T-helper 1 cell treated with Interleukin-12 subunit alpha and Interleukin-12 subunit beta and Interleukin-4 antibody, amounts not matched to agents 30 ng/mL and 1 ng/mL, for 36 hours (primary cell): ENCODE measurements around the gene ABCC1. TPM values are rescaled to one million over a fixed set of nuclear protein-coding genes. Genes with fewer than 3 reads are reported as not detected.
"Not testable (repeated sequence)": the region's sequence is repeated elsewhere in the genome, so short reads cannot be mapped to it uniquely, and the experiment has no call there.

Source experiments
- intact Hi-C: fragments of 100-400 bp; cut with micrococcal nuclease; formaldehyde crosslinking; loops from one replicate; pipeline ENCODE4 v1.15.1; 2024
- total RNA-seq: library from RNA; stranded (reverse); gene quantifications from 2 replicates; pipeline ENCODE4 v1.2.3, GENCODE V29; 2022

ABCC1 gene
- total RNA-seq, 1 donor from 2014 or later, result 107 TPM

DNA sequence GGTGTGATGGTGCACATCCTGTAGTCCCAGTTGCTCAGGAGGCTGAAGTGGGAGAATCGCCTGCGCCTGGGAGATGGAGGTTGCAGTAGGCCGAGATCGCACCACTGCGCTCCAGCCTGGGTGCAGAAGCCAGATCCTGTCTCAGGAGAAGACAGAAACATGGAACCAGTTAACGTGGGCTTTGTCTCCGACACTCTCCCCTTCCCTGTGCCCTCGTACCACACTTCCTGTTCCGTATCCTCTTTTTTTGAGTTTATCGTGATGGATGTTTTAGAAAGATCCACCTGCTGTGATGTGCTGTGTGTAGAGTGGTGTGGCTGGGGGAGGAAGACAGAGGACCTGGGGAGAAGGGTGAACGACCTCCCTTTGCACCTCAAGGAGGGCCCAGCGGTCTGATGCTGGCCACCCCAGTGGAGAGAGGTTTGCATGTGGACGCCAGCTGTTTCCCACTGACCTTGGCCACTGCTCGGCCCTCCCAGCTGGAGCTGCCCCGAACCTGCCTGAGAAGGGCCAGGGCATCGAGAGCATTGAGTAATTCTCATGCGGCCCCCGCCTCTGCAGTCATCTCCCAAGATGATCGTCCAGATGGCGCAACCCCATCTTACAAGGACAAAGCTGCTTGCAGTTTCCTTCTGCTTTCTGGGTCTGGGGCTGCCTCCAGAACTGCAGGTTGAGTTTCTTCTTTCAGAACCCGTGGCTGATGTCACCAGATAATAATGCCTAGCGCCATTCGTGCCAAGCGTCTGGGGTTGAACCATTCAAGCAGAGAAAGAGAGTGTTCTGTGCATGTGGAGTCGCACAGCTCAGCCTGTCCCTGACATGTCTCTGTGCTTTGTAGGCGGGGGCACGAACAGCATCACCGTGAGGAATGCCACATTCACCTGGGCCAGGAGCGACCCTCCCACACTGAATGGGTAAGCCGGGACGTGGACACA lies 126.3 kb downstream of the ABCC1 start:
- intact Hi-C loops, result no loop called here

DNA sequence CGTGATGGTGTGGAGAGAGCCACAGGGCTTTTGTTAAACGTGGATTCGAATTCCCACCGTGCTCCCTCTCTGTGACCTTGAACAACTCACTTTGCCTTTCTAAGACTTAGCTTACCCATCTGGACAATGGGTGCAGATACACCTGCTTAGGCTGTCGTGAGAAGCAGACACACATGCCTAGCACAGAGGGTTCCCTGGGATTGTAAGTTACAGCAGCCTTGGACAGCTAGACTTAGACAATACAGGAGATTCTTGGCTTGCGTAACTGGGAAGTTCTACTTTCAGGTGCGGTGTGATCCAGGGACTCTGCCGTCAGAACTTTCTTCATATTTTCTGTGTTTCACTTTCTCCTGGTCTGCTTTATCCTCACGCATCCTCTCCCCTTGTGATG lies 127.0 kb downstream of the ABCC1 start:
- intact Hi-C loops, result no loop called here

DNA sequence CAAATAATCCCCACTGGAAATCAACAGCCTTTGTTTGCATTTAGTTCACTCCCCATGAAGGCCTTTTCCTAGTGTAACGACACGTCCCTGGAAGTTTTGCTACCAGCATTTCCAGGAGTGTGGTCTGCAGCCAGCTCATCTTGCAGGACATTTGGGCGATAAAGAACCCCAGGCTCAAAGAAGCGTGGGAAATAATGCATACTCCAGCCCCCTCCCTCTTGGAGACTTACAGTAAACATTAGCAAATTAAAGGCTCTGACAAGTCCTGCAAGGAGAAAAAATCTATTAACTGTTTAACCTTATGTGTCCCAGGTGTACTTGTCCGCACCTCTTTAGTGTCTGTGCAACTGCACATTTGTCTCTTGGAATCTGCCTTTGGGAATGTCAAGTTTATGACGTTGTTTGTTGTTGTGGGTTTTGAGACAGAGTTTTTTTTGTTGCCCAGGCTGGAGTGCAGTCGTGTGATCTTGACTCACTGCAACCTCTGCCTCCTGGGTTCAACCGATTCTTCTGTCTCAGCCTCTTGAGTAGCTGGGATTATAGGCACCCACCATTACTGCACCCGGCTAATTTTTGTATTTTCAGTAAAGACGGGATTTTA lies 131.1 kb downstream of the ABCC1 start:
- intact Hi-C loops, result no loop called here

DNA sequence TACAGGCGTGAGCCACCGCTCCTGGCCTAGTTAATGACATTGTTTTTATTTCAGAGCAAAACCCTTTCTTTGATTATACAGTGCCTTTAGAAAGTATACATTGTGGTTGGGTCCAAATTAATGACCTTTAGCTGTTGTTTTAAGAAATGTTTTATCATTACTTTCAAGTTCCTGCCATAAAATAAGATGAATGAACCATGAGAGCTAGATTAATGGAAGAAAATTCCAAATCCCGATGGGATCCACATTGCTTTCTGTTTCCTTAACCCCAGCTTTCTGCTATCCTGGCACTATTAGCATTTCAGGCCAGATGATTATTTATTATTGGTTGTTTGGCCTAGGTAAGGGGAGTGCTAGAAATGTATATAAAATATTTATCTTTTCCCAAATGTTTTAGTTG lies 131.7 kb downstream of the ABCC1 start:
- intact Hi-C loops, result no loop called here

DNA sequence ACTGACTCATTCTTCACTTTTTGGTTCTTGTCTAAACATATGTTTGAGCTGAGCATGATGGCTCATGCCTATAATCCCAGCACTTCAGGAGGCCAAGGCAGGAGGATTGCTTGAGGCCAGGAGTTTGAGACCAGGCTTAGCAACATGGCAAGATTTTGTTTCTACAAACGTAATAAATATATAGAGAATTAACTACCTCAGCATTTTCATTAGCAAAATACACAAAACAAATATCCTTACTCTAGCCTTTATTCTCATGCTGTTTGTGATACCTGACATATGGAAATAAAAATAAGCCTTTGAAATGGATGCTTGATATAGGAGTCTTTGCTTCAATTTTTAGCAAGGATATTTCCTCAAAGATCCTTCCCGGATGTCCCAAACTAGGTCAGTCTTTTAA lies 132.8 kb downstream of the ABCC1 start:
- intact Hi-C loops, result no loop called here

DNA sequence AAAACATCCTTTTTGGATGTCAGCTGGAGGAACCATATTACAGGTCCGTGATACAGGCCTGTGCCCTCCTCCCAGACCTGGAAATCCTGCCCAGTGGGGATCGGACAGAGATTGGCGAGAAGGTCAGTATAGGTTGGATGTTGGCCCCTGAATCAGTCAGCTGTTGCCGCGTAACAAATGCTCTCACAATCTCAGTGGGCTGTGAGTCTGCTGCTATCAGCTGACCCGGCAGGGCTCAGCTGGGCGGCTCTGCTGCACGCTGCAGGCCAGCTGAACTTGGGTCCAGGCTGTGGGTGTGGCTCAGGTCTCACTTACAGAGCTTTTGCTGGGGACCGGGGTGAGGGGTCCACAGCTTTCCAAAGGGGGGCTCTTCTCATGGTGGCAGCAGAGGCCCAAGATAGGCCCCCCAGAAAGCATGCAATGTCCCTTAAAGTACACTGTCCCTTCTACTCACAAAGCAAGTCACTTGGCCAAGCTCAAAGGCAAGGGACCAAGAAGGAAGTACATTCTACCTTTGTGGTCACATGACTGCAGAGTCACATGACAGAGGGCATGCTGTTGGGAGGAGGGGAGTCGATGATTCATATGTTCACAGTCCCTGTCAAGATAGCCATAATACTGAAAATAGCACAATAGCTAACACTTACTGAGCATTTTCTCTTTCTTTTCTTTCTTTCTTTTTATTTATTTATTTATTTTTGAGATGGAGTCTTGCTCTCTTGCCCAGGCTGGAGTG lies 134.2 kb downstream of the ABCC1 start:
- intact Hi-C loops, result no loop called here

DNA sequence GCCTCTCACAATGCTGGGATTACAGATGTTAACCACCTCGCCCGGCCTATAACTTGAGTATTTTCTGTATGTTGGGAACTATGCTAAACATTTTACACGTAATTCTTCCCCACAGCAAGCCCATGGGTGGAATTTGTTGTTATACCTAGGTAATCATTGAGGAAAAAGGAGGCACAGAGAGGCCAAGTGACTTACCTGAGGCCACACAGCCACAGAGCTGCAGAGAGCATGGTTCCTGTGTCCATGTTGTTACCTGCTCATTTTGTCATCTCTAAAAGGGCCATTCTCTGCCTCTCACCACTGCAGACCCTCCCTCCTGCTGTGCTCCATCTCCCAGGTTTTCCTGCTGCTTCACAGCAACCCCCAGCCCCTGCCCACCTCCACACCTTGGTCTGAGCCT lies 135.5 kb downstream of the ABCC1 start:
- intact Hi-C loops, result no loop called here

DNA sequence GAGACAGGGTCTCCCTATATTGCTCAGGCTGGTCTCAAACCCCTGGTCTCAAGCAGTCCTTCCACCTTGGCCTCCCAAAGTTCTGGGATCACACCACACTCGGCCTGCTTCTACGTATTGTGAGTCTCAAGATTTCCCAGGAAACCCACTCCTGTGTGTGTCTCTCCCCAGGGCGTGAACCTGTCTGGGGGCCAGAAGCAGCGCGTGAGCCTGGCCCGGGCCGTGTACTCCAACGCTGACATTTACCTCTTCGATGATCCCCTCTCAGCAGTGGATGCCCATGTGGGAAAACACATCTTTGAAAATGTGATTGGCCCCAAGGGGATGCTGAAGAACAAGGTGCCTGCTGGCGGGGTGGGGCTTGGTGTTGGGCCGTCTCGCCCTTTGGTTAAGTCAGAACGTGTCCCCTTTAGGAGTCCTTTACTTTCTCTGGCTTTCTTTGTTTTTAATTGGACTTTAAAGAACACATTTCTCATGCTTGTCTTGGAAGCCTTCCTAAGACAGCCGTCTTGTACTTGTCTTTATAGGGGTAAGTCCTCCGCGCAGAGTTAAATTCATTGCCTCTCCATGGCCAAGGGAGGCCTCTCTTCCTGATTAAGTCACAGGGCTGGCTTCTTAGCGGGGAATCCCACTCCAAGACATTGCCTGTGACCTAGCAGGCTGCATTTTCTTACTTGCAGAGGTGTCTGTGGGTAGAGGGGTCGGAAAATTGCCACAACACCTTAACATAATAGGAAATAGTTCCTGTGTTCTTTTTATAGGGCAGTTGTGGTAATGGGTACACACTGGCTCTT lies 137.4 kb downstream of the ABCC1 start:
- intact Hi-C loops, result no loop called here

DNA sequence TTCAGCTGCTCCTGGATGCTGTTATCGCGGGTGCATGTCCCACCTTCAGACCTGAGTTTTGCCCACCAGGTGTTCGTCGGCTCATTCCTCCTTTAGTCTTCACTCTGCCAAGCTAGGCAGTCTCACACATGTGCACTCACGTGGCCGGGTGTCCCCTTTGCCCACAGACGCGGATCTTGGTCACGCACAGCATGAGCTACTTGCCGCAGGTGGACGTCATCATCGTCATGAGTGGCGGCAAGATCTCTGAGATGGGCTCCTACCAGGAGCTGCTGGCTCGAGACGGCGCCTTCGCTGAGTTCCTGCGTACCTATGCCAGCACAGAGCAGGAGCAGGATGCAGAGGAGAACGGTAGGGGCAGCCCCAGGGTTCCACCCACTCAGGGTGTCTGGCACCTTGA lies 140.8 kb downstream of the ABCC1 start:
- intact Hi-C loops, result no loop called here

DNA sequence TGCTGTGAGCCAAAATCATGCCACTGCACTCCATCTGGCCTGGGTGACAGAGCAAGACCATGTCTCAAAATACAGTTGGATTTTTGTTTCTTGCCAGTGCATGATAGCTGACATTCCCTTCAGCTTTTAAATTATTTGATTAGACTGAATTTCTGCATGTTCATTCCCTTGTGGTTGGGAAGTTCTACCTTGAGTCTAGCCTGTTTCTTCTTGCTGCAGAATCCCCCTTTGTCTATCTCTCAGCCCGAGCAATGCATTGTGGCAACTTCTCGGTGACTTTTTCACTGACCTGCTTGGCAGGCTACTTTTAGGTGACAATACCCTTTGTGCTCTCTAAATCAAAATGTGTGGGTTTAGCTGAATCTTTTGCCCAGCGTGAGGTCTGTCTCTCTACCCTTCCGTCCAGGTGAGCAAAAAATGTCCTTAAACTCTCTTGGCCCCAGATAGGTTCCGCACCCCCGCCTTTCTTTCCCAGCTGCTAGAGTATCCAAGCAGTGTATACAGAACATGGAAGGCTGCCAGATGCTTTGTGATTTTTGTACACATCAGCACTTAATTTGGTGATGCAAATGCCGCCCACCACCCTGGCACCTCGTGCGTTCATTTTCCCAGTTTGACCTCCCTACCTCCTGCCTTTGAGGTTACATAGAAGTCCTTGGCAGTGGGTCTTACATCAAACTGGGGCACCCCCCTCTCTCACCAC lies 143.7 kb downstream of the ABCC1 start:
- intact Hi-C loops, result no loop called here

DNA sequence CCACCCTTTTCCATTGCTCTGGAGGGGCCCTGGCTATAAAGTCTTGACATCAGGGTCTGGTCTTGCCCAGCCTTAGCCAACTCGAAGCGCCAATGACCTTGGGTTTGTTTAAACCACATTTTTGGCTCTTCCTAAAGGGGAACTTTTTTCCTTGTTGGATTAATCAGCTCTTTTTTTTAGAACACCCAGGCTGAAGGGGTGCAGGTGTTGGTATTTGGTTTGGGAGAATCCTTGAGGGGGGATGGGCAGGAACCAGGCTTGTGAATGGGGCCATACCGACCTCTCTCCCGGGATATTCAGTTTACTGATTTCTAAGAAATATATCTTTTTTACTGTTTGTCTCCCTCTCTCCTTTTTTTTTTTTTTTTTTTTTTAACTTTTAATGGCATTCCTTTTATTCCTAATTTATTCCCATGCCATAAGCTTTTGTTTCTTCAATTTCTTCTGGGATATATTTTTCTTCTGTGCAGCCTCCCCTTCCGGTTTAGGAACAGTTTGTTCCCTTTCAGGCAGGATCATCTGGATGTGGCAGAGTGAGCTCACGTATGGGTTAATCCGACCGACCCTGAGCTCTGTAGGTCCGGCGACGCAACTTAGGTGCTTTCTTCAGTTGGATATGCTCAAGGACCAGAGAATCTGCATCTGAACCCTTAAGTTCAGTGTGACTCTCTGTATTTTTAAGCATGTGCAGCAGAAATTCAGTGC lies 144.4 kb downstream of the ABCC1 start:
- intact Hi-C loops, result no loop called here

DNA sequence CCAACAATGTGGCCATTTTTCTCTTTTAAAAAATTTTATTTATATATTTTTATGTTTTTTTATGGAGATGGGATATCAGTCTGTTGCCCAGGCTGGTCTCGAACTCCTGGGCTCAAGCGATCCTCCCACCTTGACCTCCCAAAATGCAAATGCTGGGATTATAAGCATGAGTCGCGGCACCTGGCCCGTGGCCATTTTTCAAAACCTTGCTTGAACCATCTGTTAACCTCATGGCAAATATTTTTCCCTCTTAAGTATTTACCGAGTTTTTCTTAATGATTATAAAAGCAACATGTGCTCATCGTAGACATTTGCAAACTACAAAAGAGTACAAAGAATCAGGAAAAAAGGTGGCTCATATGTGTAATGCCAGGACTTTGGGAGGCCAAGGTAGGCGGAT lies 146.2 kb downstream of the ABCC1 start:
- intact Hi-C loops, result no loop called here

DNA sequence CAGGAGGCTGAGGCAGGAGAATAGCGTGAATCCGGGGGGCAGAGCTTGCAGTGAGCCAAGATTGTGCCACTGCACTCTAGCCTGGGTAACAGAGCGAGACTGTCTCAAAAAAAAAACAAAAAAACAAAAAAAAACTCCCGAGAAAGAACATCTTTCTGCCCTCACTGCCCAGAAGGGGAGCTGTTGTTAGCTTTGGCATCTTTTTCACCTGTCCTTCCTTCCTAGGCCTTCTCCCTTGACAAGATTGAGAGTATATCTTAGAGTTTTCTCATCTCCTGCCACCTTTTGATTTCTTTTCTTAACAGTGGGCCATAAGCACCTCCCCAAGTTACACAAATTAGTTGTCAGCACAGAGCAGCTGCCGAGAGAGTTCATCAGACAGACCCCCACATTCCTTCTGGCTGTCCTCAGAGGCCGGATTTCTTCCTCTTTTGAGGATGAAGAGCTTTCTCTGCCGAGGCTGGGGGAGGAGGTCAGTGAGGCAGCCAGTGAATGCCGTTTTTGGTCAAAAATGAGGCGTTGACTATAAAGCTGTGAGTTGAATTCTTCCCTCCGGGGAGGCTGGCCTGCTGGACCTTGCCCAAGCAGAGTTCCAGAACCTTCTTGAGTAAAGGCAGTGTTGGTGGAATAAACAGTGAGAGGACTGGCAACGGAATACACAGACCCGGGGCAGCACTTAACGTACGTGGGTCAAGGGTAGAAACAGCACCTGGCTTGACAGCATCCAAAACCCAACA lies 146.9 kb downstream of the ABCC1 start:
- intact Hi-C loops, result no loop called here

DNA sequence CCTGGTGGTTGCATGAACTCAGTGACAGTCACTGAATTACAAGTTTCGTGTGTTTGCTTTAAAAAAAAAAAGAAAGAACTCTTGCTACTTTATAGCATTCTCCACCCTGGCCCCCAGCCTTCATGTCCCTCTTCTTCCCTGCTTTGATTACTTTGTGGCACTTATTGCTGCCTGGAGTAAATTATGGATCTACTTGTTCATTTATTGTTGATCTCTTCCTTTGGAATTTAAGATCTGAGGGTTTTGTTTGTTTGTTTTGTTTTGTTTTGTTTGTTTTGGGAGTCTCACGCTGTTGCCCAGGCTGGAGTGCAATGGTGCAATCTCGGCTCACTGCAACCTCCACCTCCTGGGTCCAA lies 147.4 kb downstream of the ABCC1 start:
- intact Hi-C loops, result no loop called here

DNA sequence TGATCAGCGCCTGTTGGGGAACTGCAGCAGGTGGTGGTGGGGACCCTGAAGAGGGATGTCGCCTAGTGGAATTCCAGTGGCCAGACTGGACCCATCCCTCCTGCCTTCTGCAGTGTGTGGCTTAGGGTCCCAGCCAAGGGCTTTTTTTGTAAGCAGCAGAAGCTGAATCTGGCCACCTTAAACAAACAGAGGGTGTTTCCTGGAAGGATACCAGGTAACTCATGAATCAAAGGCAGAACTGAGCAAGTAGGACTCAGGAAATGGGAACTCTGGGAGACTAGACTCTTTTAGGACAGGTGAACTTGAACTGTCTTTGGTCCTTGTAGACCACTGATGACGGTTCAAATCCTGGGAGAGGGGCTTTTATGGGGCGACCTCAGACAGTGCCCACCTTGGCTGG lies 149.9 kb downstream of the ABCC1 start:
- intact Hi-C loops, result no loop called here

DNA sequence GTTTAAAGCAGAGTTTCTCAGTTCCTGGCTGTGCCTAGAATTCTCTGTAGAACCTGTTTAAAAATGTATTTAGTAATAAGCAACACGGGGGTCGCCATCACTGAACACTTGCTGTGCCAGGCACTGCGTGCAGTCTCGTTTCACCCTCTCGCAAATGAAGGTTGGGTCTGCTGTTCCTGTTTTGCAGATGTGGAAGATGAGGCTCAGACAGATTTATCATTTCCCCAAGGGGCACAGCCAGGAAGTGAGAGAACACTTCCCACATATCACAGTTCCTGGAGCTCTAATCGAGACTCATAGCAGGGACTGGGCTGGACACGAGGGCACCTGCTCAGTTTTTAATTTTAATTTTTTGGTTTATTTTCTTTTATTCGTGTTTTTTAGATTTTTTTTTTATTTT lies 151.2 kb downstream of the ABCC1 start:
- intact Hi-C loops, result no loop called here

DNA sequence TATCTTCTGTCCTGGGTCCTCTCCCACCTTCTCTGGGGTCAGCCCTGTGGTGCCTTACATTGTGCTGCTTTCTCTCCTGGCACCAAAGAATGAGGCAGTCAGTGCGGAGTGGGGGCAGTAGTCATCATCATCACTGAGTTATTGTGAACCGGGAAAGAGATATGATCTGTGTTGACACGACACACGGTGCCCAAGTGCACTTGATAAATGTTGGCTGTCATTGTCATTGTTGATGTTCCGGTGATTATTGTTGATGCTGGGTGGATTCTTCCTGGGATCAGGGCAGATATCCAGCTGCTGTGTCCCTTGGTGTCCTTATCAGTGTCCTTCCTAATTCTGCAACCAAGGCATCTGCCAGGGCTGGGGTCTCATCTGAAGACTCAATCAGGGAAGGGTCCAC lies 152.2 kb downstream of the ABCC1 start:
- intact Hi-C loops, result no loop called here

DNA sequence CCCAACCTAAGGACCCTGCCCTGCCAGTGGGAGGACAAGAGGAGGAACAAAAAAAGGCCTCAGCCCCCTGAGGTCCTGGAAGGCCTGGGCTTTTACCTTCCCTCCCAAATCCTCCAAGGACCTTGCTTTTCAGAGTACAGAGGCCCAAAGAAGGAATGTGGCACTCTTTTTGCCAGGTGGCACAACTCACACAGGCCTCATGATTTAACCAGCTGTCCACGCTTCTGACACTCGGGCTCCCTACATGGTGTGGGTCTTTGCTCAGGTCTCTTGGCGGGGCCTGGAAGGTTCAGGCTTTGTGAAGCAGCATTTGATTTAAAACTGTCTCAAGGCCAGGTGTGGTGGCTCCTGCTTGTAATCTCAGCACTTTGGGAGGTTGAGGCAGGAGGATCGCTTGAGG lies 153.3 kb downstream of the ABCC1 start:
- intact Hi-C loops, result no loop called here

DNA sequence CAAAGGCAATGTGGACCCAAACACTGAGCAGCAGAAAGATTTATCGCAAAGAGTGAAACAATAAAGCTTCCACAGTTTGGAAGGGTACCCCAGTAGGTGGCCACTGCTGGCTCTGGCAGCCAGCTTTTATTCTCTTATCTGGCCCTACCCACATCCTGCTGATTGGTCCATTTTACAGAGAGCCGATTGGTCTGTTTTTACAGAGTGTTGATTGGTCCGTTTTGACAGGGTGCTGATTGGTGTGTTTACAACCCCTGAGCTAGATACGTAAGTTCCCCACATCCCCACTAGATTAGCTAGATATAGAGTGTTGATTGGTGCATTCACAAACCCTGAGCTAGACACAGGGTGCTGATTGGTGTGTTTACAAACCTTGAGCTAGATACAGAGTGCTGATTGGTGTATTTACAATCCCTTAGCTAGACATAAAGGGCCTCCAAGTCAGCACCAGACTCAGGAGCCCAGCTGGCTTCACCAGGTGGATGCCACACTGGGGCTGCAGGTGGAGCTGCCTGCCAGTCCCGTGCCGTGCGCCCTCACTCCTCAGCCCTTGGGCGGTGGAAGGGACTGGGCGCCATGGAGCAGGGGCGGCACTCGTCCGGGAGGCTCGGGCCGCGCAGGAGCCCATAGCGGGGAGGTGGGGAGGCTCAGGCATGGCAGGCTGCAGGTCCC lies 154.9 kb downstream of the ABCC1 start:
- intact Hi-C loops, result not testable (repeated sequence)
